ENCODE results near the gene LY86. TPM values are rescaled to one million over a fixed set of nuclear protein-coding genes. Genes with fewer than 3 reads are reported as not detected.

LY86 gene
- total and polyA plus RNA-seq, 9 of the 15 experiments (the other 6 are each of a cell fraction or from before 2014, with no cell fraction given): 0.08 to 0.20 TPM; not detected in 7

GRCh38 chr6:6657085-6657819 lies 68.7 kb downstream of the LY86 start (continued):
- TF ChIP-seq GABPB2 (CRISPR knock-in tag; conservative IDR thresholded peaks at IDR 0.05) (no peak), PHF8 (IDR thresholded peaks at IDR 0.05; ENCODE audit: borderline replicate concordance, low read length) (no peak), POLR2AphosphoS2 (IDR thresholded peaks at IDR 0.05; ENCODE audit: low read length) (no peak), ZNF197 (CRISPR knock-in tag; IDR thresholded peaks at IDR 0.05; ENCODE audit: low read depth) (peak; percentile 64), ZNF280B (CRISPR knock-in tag; IDR thresholded peaks at IDR 0.05) (no peak), CBFB (CRISPR knock-in tag; IDR thresholded peaks at IDR 0.05) (0 out of 2 replicates have a peak, but pooled peaks have one; percentile 46), NR2C1 (IDR thresholded peaks at IDR 0.05) (peak; percentile 43; the same call in 1 of the 2 replicates), NR2C1 (tag; IDR thresholded peaks at IDR 0.05) (peak; percentile 74), KAT2B (IDR thresholded peaks at IDR 0.05; ENCODE audit: low read depth, low read length) (no peak), ADNP (tag; IDR thresholded peaks at IDR 0.05) (no peak), CREBBP (IDR thresholded peaks at IDR 0.05; ENCODE audit: low read depth, low read length) (no peak), ELK3 (CRISPR knock-in tag; IDR thresholded peaks at IDR 0.05) (no peak), MEF2D (tag; conservative IDR thresholded peaks at IDR 0.05; ENCODE audit: low read depth) (peak; percentile 72; the same call in 1 of the 2 replicates), TCF3 (CRISPR knock-in tag; IDR thresholded peaks at IDR 0.05) (peak; percentile 26; the same call in 1 of the 2 replicates), ZC3H4 (CRISPR knock-in tag; IDR thresholded peaks at IDR 0.05; ENCODE audit: borderline replicate concordance) (no peak), POU5F1 (IDR thresholded peaks at IDR 0.05; ENCODE audit: borderline replicate concordance, low read depth, low read length, partially characterized antibody) (no peak), PTRF (tag; IDR thresholded peaks at IDR 0.05) (no peak), THAP12 (CRISPR knock-in tag; IDR thresholded peaks at IDR 0.05) (no peak), ZNF282 (CRISPR knock-in tag; IDR thresholded peaks at IDR 0.05) (no peak), ZNF584 (CRISPR knock-in tag; IDR thresholded peaks at IDR 0.05; ENCODE audit: low read depth) (no peak), SP2 (IDR thresholded peaks at IDR 0.05; ENCODE audit: extremely low read depth, low read depth, low read length, poor library complexity, severe bottlenecking) (no peak), TAF7 (tag; IDR thresholded peaks at IDR 0.05) (no peak), ZNF41 (CRISPR knock-in tag; conservative IDR thresholded peaks at IDR 0.05) (no peak), ZSCAN32 (CRISPR knock-in tag; IDR thresholded peaks at IDR 0.05) (no peak), ZNF316 (IDR thresholded peaks at IDR 0.05) (no peak)
